GM18517 (cell line): ENCODE measurements around the gene LAGE3.

ENCODE experiments used
- ATAC-seq: cut with Tn5 transposase; IDR thresholded peaks from one replicate; pipeline ENCODE4 v1.9.1; 2021; ENCODE audit warnings: mild to moderate bottlenecking, moderate library complexity; ENCODE audit not compliant: unreplicated experiment

Gene LAGE3

GRCh38 chrX:154478728-154479622 is at the start of gene LAGE3:
Gene LAGE3, minus strand, starts transcription at chrX:154479281. Its CDS starts 366 bp downstream, at chrX:154478915.
- ATAC-seq = peak; percentile 77

GRCh38 chrX:154526901-154527675 is 48.0 kb upstream of the LAGE3 start:
- peak; percentile 60 for ATAC-seq

GRCh38 chrX:154525606-154526490 is 46.8 kb upstream of the LAGE3 start:
- ATAC-seq = no peak

DNA sequence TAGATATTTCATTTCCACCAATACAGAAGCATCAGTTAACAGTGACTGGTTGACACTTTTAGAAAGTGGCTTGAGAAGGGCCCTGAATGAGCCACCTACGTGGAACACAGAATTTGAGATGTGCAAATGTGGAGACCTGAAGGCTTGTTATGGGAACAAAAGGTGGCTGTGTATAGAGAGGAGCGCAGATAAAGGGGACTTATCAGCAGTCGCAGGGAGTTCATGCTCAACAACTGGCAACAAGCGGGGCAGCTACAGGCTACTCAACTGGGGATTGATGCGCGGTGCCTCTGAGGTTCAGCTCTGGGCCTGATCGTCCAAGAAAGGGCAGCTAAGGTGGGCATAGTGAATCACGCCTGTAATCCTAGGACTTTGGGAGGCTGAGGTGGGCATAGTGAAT is 40.3 kb upstream of the LAGE3 start:
- no peak for ATAC-seq

GRCh38 chrX:154517101-154517781 is 38.2 kb upstream of the LAGE3 start:
- no peak for ATAC-seq

GRCh38 chrX:154516656-154517100 is 37.6 kb upstream of the LAGE3 start:
- ATAC-seq = peak; percentile 4

DNA sequence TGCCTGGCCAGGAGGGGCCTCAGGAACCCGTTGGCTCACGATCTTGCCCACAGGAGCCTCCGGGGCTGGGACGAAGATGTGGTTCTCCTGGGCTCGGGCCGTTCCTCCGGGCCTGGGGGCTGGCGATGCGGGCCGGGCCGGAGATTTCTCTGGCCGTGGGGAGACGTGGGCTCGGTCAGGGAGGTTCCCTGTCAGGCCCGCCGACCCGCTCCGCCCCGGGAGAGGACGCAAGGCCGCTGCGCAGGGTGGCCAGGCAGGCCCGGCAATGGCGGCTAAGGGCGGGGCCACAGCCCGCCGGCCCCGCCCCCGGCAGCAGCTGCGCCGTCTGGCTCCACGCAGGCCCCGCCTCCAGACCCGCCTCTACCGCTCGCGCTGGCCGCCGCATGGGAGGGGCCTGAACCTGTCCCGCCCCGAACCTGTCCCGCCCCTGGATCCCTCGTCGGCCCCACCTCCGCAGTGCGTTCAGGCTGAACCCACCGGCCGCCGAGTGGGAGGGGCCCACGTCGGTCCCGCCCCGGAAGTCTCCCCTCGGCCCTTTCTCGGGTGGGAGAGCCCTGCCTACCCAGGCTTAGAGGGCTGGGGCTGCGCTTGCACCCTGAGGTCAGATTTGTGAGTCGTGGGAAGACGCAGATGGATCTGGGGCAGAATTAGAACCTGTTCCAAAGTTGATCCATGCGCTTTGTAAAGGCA is 37.0 kb upstream of the LAGE3 start, which contains the start of gene FAM3A:
Gene FAM3A, minus strand, starts transcription at position 267 of the 690 bp plus-strand sequence. CDS start 460 bp downstream, outside the sequence.
- ATAC-seq = peak; percentile 69

DNA sequence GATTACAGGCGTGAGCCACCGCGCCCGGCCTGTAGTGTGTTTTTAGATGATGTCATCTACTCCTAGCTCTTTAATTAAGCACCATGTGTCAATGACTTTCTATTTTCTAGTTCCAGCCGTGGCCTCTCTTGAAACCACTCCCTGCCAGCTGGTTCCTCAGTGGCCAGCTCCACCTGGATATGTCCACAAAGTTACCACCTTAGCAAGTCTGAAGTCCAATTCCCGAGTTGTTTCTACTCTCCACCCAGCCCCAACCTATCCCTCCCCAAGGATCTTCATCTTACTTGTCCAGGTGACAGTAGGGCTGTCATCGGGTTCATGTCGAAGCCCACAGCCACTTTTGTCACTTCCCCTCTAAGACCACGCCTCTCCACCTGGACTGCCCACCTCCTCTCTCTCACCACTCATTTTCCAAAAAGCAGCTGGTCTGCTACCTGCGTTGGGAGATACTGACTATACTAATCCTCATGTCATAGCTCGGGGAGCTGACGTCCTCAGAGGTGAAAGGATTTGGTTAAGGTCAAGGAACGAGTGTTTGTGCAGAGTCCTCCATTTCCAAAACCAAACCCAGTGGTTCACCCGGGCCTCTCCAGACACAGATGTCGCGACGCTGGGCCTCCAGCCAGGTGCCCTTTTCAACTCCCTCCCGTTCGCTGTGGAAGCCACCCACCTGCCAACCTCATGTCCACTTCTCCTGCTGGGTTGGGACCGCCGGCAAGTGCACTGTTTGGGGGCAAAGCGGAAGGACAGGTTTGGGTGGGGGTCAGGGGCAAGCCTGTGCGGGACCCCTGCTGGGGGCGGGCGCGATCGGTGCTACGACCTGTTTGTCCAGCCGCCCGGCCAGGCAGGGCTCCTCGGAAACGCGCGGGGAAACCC is 36.2 kb upstream of the LAGE3 start:
- ATAC-seq = no peak

- ATAC-seq = no peak
These were observed 34.6 kb upstream of the LAGE3 start for GRCh38 chrX:154513716-154514115.

- no peak for ATAC-seq
These were observed 33.9 kb upstream of the LAGE3 start for GRCh38 chrX:154512879-154513553.

DNA sequence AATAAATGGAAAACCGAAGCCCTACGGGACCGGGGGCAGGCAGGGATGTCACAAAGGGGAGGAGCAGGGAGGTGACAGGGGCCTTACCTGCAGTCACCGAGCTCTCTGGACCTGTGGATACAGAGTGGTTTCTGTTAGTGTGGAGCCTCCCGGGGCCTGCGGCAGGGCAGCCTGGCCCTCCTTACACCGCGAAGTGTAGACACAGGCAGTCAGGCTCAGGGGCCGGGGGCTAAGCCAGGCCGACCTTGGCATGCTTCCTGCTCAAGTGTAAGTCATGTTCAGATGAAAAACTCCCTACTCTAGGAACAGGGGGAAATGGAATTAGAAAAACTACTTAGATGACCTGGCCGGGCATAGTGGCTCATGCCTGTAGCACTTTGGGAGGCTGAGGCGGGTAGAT is 32.7 kb upstream of the LAGE3 start:
- ATAC-seq = no peak

DNA sequence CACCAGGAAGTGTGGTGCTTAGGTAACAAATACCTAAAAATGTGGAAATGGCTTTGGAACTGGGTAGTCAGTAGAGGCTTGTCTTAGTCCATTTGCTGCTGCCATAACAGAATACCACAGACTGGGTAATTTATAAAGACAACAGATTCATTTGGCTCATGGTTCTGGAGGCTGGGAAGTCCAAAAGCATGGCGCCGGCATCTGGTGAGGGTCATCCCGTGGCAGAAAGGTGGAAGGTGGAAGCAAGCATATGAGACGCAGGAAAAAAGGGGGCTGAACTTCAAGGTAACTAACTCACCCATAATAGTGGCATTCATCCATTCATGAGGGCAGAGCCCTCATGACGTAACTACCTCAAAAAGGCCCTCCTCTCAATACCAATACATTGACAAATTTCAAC is 30.4 kb upstream of the LAGE3 start:
- no peak for ATAC-seq

GRCh38 chrX:154508384-154508745 is 29.3 kb upstream of the LAGE3 start:
- ATAC-seq = no peak

DNA sequence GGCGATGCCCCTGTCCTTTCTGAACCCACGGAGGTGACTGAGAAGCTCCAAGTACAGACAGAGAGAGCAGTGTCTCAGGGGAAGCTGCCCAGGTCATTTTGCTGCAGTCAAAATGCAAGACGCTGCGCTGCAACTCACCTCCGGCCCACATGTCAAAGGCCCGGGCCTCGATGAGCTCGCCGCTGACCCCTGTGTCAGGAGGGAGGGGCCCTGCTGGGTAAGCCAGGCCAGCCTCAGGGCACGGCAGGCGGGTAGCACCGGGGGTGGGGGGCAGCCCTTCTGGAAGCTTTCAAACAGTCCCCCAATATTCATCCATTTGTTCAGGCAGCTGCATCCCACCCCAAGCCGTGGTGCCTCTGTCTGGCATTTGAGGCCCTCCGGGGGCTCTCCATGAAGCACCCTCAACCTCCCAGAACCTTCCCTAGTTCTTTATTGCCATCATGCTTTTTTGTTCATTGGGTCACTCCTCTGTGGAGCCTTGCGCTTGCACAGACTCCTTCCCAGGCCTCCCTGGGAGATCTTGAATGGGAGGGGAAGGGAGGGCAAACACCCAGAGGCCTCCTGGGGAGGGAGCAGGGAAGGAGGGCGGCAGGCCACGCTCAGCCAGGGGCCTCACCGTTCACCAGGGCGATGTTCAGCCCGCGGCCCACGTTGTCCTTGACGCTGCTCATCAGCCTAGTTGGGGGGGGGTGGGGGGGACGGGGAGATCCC is 28.7 kb upstream of the LAGE3 start:
- ATAC-seq = no peak

DNA sequence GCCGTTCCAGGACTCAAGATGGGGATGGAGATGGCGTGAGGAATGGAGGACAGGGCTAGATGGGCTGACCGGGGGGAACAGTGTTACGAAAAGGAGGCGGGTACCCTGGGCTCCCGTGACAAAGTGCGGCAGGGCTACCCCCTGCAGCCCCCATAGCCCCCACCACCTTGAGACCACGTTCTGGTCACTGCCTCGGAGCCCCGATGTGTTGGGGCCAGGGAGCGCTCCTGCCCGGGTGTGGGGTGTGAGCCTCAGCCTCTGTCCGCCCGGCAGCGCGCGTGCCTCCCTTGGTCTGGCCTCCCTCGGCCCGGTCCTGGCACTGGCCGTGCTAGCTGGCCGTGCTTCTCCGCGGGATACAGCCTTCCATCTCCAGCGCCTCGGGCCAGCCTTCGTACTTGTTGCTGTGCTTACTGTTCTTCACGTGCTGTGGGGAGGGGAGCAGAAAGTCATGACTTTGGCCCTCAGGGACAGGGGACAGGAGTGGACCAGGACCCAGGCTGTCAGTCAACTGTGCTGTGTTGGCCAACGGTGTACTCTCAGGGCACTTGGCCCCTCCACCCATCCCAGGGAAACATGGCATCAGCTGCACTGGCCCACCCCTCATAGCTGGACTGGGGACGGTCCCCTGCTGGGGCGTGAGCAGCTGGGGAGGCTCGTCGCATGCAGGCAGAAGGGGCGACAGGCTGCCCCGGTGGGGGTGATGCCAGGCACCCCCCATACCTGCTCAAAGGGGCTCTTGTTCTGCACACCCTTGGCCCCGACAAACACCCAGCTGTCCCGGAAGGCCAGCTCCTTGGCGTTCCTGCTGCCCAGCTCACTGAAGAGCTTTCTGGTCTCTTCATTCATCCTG is 27.6 kb upstream of the LAGE3 start:
- ATAC-seq = no peak

DNA sequence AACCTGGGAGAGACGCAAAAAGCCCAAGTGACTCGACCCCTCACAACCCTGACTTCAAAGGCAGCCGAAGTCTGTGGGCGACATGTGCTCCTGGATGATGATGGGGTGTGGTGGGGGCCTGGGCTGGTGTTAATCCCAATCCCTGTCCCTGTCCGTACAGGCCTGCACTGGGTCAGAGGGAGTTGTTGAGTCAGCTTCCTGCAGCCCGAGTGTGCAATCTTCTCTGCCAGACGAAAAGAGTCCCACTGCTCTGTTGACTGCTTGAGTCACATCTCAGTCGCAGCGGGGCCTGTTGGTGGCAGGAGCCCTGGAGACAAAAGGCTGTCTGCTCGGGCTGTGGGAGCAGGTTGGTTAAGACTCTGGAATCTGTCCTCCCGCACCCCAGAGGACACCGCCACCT is 26.7 kb upstream of the LAGE3 start:
- no peak for ATAC-seq

- no peak for ATAC-seq
These were observed 23.9 kb upstream of the LAGE3 start for GRCh38 chrX:154502989-154503388.
